Progenitor cell of endocrine pancreas (in vitro differentiated cells): Measurements from ENCODE around the gene CPEB4. TPM values are rescaled to one million over a fixed set of nuclear protein-coding genes. Genes with fewer than 3 reads are reported as not detected.

Experiments used
- DNase-seq: peaks from one replicate; pipeline ENCODE4 v3.0.0; 2021; ENCODE audit warnings: low spot score; ENCODE audit not compliant: unreplicated experiment
- H3K27ac Mint-ChIP-seq: 2 replicates; pipeline ENCODE4 v1.8.0; 2021; ENCODE audit warnings: mild to moderate bottlenecking, moderate library complexity, mixed read lengths
- H3K27me3 Mint-ChIP-seq: 2 replicates; pipeline ENCODE4 v1.8.0; 2021; ENCODE audit warnings: mixed read lengths
- H3K36me3 Mint-ChIP-seq: 2 replicates; pipeline ENCODE4 v1.8.0; 2022; ENCODE audit warnings: mixed read lengths; ENCODE audit not compliant: insufficient read depth
- H3K4me1 Mint-ChIP-seq: 2 replicates; pipeline ENCODE4 v1.8.0; 2021; ENCODE audit warnings: low read depth, mixed read lengths
- H3K4me3 Mint-ChIP-seq: 2 replicates; pipeline ENCODE4 v1.8.0; 2021; ENCODE audit warnings: low read depth, mild to moderate bottlenecking, moderate library complexity, mixed read lengths
- H3K9me3 Mint-ChIP-seq: 2 replicates; pipeline ENCODE4 v1.8.0; 2021; ENCODE audit warnings: low read depth, mixed read lengths
- total RNA-seq: library from RNA; stranded (reverse); gene quantifications from 2 replicates; pipeline ENCODE4 v1.2.1, GENCODE V29; 2021
- TF ChIP-seq, protein P1 (sequence below): fragments of 200-600 bp; sonication (generic); IDR thresholded peaks from one replicate; pipeline ENCODE4 v1.5.0; 2021; ENCODE audit warnings: antibody characterized with exemption, mild to moderate bottlenecking; ENCODE audit not compliant: unreplicated experiment

The CPEB4 gene
- total RNA-seq, 1 donor from 2014 or later = 16.7 TPM

DNA sequence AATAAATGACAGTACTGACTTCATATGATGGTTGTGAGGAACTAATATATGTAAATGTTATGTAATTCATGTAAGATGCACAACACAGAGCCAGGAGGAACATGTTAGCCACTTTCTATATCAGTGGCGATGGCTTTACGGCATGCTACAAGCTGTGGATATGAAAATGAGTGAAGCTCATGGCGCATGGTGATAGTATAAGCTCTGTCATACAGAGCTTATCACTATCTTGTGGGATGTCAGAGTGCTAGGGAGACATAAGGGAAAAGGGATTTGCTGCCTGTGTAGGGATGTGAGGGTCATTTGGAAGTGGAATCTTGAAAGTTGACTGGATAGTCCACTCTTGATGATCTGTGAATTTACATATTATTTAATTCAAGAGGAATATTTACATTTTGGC is 13.6 kb downstream of the CPEB4 start:
- TF ChIP-seq, protein P1, sequence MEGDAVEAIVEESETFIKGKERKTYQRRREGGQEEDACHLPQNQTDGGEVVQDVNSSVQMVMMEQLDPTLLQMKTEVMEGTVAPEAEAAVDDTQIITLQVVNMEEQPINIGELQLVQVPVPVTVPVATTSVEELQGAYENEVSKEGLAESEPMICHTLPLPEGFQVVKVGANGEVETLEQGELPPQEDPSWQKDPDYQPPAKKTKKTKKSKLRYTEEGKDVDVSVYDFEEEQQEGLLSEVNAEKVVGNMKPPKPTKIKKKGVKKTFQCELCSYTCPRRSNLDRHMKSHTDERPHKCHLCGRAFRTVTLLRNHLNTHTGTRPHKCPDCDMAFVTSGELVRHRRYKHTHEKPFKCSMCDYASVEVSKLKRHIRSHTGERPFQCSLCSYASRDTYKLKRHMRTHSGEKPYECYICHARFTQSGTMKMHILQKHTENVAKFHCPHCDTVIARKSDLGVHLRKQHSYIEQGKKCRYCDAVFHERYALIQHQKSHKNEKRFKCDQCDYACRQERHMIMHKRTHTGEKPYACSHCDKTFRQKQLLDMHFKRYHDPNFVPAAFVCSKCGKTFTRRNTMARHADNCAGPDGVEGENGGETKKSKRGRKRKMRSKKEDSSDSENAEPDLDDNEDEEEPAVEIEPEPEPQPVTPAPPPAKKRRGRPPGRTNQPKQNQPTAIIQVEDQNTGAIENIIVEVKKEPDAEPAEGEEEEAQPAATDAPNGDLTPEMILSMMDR = no peak
- DNase-seq = no peak
- Mint-ChIP-seq H3K9me3 (no peaks in the 10 kb centered on the region), H3K27me3 (no peaks in the 10 kb centered on the region), H3K27ac (no peak overlapping the region), H3K36me3 (no peaks in the 10 kb centered on the region), H3K4me3 (no peak overlapping the region), H3K4me1 (peaks cover 2% of the 10 kb centered on the region)

DNA sequence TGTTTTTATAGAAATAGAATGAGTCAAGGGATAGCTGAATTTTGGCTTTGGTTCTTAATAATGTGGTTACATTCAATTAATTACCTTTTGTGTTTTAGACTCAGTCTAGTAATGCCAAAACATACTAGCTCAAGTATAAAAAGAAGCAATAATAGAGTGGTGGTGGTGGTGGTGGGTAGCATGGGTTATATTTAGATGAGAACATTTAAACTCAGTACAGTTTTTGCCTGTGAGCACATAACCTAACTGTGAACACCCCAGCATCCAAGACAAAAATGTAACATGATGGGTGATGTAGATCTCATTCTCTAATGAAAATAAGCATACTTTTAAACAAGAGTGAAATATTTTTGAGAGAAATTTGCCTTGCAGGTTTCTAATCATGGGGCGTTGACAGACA is 14.2 kb downstream of the CPEB4 start:
- TF ChIP-seq, protein P1 = no peak
- Mint-ChIP-seq H3K9me3 (no peaks in the 10 kb centered on the region), H3K27ac (no peak overlapping the region), H3K27me3 (no peaks in the 10 kb centered on the region), H3K4me1 (peaks cover 2% of the 10 kb centered on the region), H3K4me3 (no peak overlapping the region), H3K36me3 (no peaks in the 10 kb centered on the region)
- no peak for DNase-seq

DNA sequence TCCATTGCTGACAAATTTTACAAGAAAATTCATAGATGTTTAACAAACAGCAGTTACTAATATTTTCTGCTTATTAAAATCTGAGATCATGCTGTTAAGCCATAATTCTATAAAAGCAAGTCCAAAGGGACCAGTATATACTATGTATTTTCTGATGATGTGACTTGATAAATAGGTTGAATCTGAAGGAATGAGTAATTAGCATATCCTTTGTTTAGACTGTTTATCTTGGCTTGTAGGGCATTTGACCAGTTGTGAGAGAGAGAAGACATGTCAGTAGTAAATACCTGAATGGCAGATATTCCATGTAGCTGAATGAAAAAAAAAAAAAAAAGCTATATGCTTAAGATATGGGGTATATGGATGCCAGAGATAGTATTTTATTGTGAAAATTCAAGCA is 14.6 kb downstream of the CPEB4 start:
- no peak for DNase-seq
- peaks cover 2% of the 10 kb centered on the region for H3K4me1 Mint-ChIP-seq
- no peak overlapping the region for H3K27ac Mint-ChIP-seq
- H3K4me3 Mint-ChIP-seq = no peak overlapping the region
- TF ChIP-seq, protein P1 = no peak
- H3K27me3 Mint-ChIP-seq = no peaks in the 10 kb centered on the region
- H3K9me3 Mint-ChIP-seq = no peaks in the 10 kb centered on the region
- H3K36me3 Mint-ChIP-seq = no peaks in the 10 kb centered on the region

DNA sequence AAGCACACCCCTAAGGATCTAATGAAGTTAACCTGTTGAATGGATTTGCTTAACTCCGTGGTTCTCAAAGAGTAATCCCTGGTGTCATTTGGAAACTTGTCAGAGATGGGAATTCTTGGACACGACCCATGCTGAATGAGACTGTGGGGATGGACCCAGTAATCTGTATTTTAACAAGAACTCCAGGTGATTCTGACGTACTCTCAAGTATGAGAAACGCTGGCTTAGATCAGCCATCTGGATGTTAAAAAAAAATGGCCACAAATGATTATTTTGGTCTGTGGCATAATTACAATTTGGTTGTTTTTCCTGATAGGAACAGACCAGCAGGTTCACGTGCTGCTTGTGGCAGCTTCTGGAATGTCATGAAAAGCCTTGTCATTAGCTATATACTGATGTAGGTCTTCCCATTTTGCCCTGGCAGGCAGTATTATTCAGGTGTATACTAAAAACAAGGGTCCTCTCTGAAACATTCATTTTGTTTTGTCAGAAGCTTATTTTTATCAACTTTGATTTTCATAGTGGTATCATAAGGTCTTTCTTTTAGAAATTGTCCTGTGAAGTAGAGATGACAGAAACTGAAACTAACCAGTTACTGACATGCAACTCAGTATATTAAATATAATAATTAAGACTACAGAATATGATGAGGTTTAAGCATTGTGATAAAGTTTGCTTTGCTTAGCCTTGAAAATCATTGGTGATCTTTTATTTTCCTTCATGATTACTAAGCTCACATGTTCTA is 15.4 kb downstream of the CPEB4 start:
- H3K4me3 Mint-ChIP-seq = no peak overlapping the region
- peaks cover 2% of the 10 kb centered on the region for H3K4me1 Mint-ChIP-seq
- H3K27ac Mint-ChIP-seq = no peak overlapping the region
- DNase-seq = no peak
- no peaks in the 10 kb centered on the region for H3K9me3 Mint-ChIP-seq
- no peaks in the 10 kb centered on the region for H3K27me3 Mint-ChIP-seq
- H3K36me3 Mint-ChIP-seq = no peaks in the 10 kb centered on the region
- TF ChIP-seq, protein P1 = no peak

DNA sequence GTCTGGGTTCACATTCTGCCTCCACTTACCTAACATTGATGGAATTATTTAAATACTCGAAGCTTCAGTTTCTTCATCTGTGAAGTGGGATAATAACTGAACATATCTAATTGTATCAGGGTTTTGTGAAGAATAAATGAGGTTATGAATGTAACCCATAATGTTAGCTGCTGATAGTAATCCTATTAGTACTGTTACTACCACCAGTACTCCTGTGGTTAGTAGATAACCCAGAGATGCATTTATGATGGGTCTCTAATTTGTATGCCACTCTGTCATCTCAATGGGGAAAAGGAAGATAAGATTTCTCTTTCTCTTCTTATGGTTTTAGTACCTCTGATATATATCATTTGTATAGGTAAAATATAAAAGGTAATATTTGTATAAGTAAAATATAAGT is 16.0 kb downstream of the CPEB4 start:
- H3K36me3 Mint-ChIP-seq = no peaks in the 10 kb centered on the region

More for the DNA sequence above, 16.0 kb downstream of the CPEB4 start:
- DNase-seq = no peak
- H3K27me3 Mint-ChIP-seq = no peaks in the 10 kb centered on the region
- peaks cover 2% of the 10 kb centered on the region for H3K4me1 Mint-ChIP-seq
- no peaks in the 10 kb centered on the region for H3K9me3 Mint-ChIP-seq
- H3K27ac Mint-ChIP-seq = no peak overlapping the region
- H3K4me3 Mint-ChIP-seq = no peak overlapping the region
- TF ChIP-seq, protein P1 = no peak
